HEK293 (cell line): ENCODE measurements around the gene LRP1.

Source experiments
- HIC1 ChIP-seq: fragments of 450-650 bp; formaldehyde crosslinking; IDR thresholded peaks from 2 replicates; pipeline ENCODE4 v1.5.1; 2016; ENCODE audit warnings: missing biosample characterization, missing genetic modification characterization
- KLF1 ChIP-seq: fragments of 450-650 bp; formaldehyde crosslinking; IDR thresholded peaks from 2 replicates; pipeline ENCODE4 v1.5.1; 2016; ENCODE audit warnings: missing biosample characterization, missing genetic modification characterization
- SP2 ChIP-seq: fragments of 450-650 bp; formaldehyde crosslinking; IDR thresholded peaks from 2 replicates; pipeline ENCODE4 v1.5.1; 2016; ENCODE audit warnings: missing biosample characterization, missing genetic modification characterization
- SP7 ChIP-seq: fragments of 450-650 bp; formaldehyde crosslinking; IDR thresholded peaks from 2 replicates; pipeline ENCODE4 v1.5.1; 2016; ENCODE audit warnings: missing biosample characterization, missing genetic modification characterization
- YY1 ChIP-seq: fragments of 450-650 bp; formaldehyde crosslinking; IDR thresholded peaks from 2 replicates; pipeline ENCODE4 v1.5.1; 2018; ENCODE audit warnings: missing biosample characterization, missing genetic modification characterization
- ZBTB20 ChIP-seq: fragments of 450-650 bp; formaldehyde crosslinking; IDR thresholded peaks from 2 replicates; pipeline ENCODE4 v1.5.1; 2016; ENCODE audit warnings: missing biosample characterization, missing genetic modification characterization
- ZBTB26 ChIP-seq: fragments of 450-650 bp; formaldehyde crosslinking; optimal IDR thresholded peaks from 2 replicates; pipeline ENCODE3; 2016; ENCODE audit warnings: missing biosample characterization, mild to moderate bottlenecking, missing genetic modification characterization
- ZBTB44 ChIP-seq: fragments of 450-650 bp; IDR thresholded peaks from 2 replicates; pipeline ENCODE4 v1.5.1; 2018; ENCODE audit warnings: missing biosample characterization, mild to moderate bottlenecking, missing genetic modification characterization
- ZBTB8A ChIP-seq: fragments of 450-650 bp; formaldehyde crosslinking; IDR thresholded peaks from 2 replicates; pipeline ENCODE4 v1.5.1; 2016; ENCODE audit warnings: missing biosample characterization, missing genetic modification characterization
- ZNF341 ChIP-seq: fragments of 450-650 bp; formaldehyde crosslinking; IDR thresholded peaks from 2 replicates; pipeline ENCODE4; 2016; ENCODE audit warnings: low read depth, missing biosample characterization, missing genetic modification characterization
- ZNF398 ChIP-seq: fragments of 450-650 bp; formaldehyde crosslinking; IDR thresholded peaks from 2 replicates; pipeline ENCODE4 v1.5.1; 2017; ENCODE audit warnings: missing biosample characterization, missing genetic modification characterization
- ZNF423 ChIP-seq: fragments of 450-650 bp; formaldehyde crosslinking; IDR thresholded peaks from 2 replicates; pipeline ENCODE4 v1.5.1; 2016; ENCODE audit warnings: missing biosample characterization, missing genetic modification characterization
- ZNF449 ChIP-seq: fragments of 450-650 bp; formaldehyde crosslinking; IDR thresholded peaks from 2 replicates; pipeline ENCODE4 v1.5.1; 2017; ENCODE audit warnings: missing biosample characterization, mild to moderate bottlenecking, missing genetic modification characterization, moderate library complexity
- ZNF501 ChIP-seq: fragments of 450-650 bp; formaldehyde crosslinking; IDR thresholded peaks from 2 replicates; pipeline ENCODE4 v1.5.1; 2016; ENCODE audit warnings: missing biosample characterization, missing genetic modification characterization
- ZNF548 ChIP-seq: fragments of 450-650 bp; formaldehyde crosslinking; IDR thresholded peaks from 2 replicates; pipeline ENCODE4 v1.5.1; 2016; ENCODE audit warnings: missing biosample characterization, missing genetic modification characterization
- ZNF561 ChIP-seq: fragments of 450-650 bp; IDR thresholded peaks from 2 replicates; pipeline ENCODE4 v1.5.1; 2018; ENCODE audit warnings: missing biosample characterization, missing genetic modification characterization, borderline replicate concordance
- ZNF580 ChIP-seq: fragments of 450-650 bp; formaldehyde crosslinking; IDR thresholded peaks from 2 replicates; pipeline ENCODE4 v1.5.1; 2016; ENCODE audit warnings: missing biosample characterization, missing genetic modification characterization
- ZNF785 ChIP-seq: fragments of 450-650 bp; formaldehyde crosslinking; IDR thresholded peaks from 2 replicates; pipeline ENCODE4 v1.5.1; 2016; ENCODE audit warnings: missing biosample characterization, missing genetic modification characterization
- ZNF830 ChIP-seq: fragments of 450-650 bp; IDR thresholded peaks from 2 replicates; pipeline ENCODE4 v1.5.0; 2018; ENCODE audit warnings: missing biosample characterization, missing genetic modification characterization, low read depth, mild to moderate bottlenecking, moderate library complexity
- ZSCAN23 ChIP-seq: fragments of 450-650 bp; formaldehyde crosslinking; IDR thresholded peaks from 2 replicates; pipeline ENCODE4 v1.5.1; 2016; ENCODE audit warnings: missing biosample characterization, missing genetic modification characterization
- TF ChIP-seq, protein P1 (sequence below): fragments of 450-650 bp; formaldehyde crosslinking; IDR thresholded peaks from 2 replicates; pipeline ENCODE4 v1.5.1; 2017; ENCODE audit warnings: missing biosample characterization, missing genetic modification characterization
- TF ChIP-seq, protein P2 (sequence below): fragments of 450-650 bp; formaldehyde crosslinking; IDR thresholded peaks from 2 replicates; pipeline ENCODE4 v1.5.1; 2016; ENCODE audit warnings: missing biosample characterization, missing genetic modification characterization
- TF ChIP-seq, protein P3 (sequence below): fragments of 450-650 bp; formaldehyde crosslinking; IDR thresholded peaks from 2 replicates; pipeline ENCODE4 v1.5.1; 2016; ENCODE audit warnings: missing biosample characterization, missing genetic modification characterization

Gene LRP1

DNA sequence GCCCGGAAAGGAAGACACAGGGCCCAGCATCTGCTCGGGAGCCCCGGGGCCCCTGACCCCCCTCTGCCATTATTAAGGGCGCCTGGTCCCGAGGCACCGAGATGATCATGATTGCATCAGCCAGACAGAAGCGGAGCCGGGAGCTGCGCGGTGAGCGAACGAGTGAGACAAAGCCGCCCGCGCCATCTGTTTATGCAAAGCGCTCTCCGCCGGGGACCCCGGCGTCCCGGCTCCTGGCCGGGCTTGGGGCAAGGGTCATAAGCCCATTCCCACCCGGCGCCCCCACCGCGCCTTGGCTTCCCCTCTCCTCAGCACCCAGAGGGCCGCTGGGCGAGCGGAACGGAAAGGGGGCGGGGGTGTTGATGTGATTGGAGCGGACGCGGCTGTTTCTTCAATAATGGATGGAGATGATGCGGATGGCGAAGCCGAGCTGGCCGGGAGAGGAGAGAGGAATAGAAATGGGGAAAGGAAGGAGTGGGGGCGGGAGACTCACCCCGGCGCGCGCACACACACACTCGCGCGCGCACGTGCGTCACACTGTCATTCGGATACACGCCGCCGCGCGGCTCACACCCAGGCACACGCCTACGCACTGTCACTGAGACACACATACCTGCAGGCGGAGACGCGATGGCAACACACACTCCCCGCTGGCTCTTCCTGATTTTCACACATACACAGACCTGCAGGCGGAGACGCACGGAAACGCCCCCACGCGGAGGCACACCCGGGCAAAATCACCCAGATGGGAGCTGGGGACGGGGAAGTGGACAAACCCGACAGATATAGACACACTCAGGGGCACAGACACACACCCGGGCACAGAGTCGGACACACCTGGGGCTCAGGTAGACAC is 112.0 kb downstream of the LRP1 start (continued):
- TF ChIP-seq ZNF423 (tag by site-specific recombination) (peak; percentile 84), ZNF580 (tag by site-specific recombination) (no peak), ZNF501 (tag by site-specific recombination) (peak; percentile 78), ZBTB8A (tag by site-specific recombination) (peak; percentile 85), ZBTB26 (peak; percentile 99), ZBTB20 (tag by site-specific recombination) (peak; percentile 85), ZNF341 (tag by site-specific recombination) (peak; percentile 63), KLF1 (tag by site-specific recombination) (peak; percentile 70), YY1 (tag by site-specific recombination) (peak; percentile 60; the same call in 1 of the 2 replicates), ZNF830 (tag by site-specific recombination) (no peak), ZNF548 (0 out of 2 replicates have a peak, but pooled peaks have one; percentile 7), ZNF561 (tag by site-specific recombination) (peak; percentile 48; the same call in 1 of the 2 replicates), SP2 (tag by site-specific recombination) (peak; percentile 72), ZNF449 (tag by site-specific recombination) (peak; percentile 88), HIC1 (tag by site-specific recombination) (peak; percentile 84; the same call in 1 of the 2 replicates), ZBTB44 (0 out of 2 replicates have a peak, but pooled peaks have one; percentile 17), ZSCAN23 (tag by site-specific recombination) (0 out of 2 replicates have a peak, but pooled peaks have one; percentile 28), ZNF398 (peak; percentile 78), ZNF785 (tag by site-specific recombination) (no peak), SP7 (tag by site-specific recombination) (peak; percentile 62; the same call in 1 of the 2 replicates)
- TF ChIP-seq, protein P1, sequence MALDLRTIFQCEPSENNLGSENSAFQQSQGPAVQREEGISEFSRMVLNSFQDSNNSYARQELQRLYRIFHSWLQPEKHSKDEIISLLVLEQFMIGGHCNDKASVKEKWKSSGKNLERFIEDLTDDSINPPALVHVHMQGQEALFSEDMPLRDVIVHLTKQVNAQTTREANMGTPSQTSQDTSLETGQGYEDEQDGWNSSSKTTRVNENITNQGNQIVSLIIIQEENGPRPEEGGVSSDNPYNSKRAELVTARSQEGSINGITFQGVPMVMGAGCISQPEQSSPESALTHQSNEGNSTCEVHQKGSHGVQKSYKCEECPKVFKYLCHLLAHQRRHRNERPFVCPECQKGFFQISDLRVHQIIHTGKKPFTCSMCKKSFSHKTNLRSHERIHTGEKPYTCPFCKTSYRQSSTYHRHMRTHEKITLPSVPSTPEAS (tag by site-specific recombination), result peak; percentile 58
- TF ChIP-seq, protein P2, sequence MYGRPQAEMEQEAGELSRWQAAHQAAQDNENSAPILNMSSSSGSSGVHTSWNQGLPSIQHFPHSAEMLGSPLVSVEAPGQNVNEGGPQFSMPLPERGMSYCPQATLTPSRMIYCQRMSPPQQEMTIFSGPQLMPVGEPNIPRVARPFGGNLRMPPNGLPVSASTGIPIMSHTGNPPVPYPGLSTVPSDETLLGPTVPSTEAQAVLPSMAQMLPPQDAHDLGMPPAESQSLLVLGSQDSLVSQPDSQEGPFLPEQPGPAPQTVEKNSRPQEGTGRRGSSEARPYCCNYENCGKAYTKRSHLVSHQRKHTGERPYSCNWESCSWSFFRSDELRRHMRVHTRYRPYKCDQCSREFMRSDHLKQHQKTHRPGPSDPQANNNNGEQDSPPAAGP (tag by site-specific recombination), result peak; percentile 90
- TF ChIP-seq, protein P3, sequence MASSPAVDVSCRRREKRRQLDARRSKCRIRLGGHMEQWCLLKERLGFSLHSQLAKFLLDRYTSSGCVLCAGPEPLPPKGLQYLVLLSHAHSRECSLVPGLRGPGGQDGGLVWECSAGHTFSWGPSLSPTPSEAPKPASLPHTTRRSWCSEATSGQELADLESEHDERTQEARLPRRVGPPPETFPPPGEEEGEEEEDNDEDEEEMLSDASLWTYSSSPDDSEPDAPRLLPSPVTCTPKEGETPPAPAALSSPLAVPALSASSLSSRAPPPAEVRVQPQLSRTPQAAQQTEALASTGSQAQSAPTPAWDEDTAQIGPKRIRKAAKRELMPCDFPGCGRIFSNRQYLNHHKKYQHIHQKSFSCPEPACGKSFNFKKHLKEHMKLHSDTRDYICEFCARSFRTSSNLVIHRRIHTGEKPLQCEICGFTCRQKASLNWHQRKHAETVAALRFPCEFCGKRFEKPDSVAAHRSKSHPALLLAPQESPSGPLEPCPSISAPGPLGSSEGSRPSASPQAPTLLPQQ (tag by site-specific recombination), result peak; percentile 71
